Stimulated activated CD4-positive, alpha-beta T cell treated with anti-CD3 and anti-CD28 coated beads, Interleukin-4, amount 100 ng/mL, for 48 hours (primary cell): ENCODE measurements around the gene NAPB.
"Not testable (repeated sequence)": the region's sequence is repeated elsewhere in the genome, so short reads cannot be mapped to it uniquely, and the experiment has no call there.

ENCODE experiments used
- DNase-seq, 2 donors: peaks; one replicate each; pipeline ENCODE4 v3.0.0-alpha.2; 2020; ENCODE audit warnings: low read depth in 2 of 2

The NAPB gene

DNA sequence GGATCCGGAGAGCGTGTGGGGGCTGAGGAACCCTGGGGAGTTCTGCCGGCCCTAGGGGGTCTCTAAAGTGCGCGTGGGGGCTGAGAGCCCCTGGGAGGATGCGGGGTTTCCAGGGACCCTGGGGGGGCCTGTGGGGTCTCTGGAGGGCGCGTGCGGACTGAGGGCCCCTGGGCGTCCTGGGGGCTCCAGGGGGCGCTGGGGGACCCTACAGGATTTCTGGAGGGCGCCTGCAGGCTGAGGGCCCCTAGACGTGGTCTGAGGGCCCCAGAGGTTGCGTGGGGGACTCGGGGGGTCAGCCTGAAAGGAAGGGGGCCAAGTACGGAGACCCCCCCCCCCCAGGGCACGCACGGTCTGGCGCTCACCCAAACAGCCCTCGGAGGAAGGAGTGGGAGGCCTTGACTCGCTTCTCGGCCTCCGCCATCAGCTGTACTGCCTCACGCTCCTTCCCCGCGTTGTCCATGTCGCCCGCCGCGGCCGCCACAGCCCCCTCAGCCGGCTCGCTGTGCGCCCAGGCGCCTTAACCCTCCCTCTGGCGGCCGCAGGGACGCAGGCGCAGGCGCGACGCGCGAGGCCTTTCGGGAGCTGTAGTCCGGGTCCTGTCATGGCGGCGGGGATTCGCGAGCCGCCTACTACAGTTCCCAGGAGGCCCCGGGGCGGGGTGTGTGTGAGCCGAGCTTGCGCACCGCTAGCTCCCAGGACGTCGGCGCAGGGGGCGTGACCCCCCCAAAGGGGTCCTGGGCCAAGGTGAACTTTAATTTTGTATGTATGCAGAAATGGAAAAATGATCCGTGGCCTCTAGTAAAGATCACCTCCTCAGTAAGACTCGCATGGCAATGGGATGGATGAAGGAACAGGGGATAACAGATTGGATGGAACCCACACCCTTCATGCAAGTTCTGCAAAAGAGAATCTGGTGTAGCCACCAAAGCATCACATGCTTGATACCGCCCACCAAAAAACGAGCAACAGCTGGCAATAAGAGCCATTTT lies at the start of gene NAPB:
NAPB (minus strand) TSS at position 546 of the 989 bp plus-strand sequence; CDS start at position 460, 86 bp downstream.
- peak; percentile 85 to 91 for DNase-seq

DNA sequence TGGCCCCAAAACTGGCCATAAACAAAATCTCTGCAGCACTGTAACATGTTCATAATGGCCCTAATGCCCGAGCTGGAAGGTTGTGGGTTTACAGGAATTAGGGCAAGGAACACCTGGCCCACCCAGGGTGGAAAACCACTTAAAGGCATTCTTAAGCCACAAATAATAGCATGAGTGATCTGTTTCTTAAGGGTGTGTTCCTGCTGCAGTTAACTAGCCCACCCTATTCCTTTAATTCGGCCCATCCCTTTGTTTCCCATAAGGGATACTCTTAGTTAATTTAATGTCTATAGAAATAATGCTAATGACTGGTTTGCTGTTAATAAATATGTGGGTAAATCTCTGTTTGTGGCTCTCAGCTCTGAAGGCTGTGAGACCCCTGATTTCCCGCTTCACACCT lies 45.7 kb upstream of the NAPB start:
- DNase-seq = not testable (repeated sequence)

DNA sequence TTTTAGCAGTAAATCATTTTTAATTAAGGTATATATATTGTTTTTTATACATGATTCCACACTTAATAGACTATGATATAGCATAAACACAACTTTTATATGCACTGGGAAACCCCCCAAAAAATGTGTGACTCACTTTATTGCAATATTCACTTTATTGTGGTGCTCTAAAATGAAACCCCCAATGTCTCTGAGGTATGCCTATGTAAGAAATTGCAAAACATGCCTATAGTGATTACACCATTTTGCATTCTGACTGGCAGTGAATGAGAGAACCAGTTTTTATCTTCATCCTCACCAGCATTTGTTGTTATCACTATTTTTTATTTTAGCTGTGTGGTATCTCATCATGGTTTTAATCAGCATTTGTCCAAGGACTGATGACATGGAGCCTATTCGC lies 39.9 kb upstream of the NAPB start:
- DNase-seq = no peak

DNA sequence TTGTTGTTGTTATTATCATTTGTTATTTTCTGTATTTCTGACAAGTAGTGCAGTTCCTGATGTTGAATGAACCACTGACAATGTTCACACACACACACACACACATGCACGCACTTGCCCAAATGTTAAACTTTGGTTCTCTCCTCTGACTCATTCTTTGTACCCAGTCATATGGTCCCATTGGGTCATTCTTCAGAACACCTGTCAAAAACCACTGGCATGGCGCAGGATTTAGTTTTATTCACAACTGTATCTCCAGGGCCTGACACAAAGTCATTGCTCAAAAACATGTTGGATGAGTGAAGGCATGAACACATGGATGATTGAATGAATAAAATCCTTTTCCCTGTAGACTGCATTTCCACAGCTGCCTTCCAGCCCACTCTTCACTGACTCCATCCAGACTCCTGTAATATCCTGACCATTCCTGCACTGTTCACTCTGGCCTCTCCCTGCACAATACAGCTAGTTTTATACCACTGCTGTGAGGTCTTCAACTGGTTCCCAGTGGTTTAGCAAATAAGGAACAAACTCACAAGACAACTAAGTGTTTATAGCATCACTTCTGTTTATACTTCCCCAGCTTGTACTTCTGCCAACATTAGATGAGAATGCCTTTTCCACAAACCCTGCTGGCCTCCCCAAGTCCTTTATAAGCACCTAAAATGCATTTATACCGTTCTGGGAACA lies 38.3 kb upstream of the NAPB start:
- DNase-seq = no peak

DNA sequence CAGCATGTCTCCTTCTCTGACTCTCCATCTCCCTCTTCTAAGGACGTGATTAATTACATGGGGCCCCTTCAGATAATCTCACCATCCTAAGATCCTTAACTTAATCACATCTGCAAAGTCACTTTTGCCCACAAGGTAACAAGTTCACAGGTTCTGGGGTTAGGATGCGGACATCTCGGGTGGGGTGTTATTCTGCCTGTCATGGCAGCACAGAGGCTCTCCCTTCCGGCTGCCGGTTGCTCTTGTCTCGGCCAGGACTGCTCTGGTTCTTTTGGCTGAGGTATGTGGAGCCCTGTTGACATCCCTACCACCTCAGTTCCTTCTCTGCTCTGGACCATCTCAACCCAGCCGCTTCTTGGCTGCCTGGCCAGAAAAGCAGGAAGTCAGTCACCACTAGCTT lies 35.6 kb upstream of the NAPB start:
- no peak for DNase-seq

DNA sequence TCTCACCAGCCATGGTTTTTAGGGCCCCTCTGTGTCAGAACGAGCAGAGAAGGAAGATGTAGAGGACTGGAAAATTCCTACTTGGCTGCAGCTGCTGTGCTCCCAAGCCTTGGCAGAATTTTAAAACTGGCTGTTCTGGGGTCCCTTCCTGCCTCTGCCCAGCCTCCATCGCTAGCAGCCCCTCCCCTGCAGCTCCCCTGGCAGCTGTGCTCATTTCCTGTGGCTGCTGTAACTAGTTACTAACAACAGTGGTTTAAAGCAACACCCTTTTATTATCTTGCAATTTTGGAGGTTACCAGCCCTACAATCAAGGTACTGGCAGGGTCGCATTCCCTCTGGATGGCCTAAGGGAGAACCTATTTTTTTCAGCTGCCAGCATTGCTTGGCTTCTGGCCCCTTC lies 35.1 kb upstream of the NAPB start:
- DNase-seq = no peak

DNA sequence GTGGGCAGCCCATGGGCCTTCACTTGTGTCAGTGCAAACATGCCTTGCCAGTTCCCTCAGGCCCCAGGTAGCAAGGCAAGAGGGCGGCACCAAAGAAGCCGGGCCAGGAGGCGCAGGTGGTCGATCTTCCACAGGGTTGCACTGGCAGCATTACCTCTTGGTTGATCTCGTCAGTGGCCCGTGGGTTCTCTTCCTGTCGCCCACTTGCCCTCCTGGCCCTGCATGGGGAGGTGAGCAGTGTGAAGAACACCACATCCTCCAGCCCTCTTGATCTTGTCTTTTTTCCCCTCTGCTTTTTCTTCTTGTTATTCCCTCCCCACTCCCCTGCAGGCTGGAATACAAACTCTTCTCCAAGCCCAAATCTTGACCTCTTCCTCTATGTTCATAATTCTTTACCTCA lies 34.4 kb upstream of the NAPB start:
- no peak for DNase-seq

DNA sequence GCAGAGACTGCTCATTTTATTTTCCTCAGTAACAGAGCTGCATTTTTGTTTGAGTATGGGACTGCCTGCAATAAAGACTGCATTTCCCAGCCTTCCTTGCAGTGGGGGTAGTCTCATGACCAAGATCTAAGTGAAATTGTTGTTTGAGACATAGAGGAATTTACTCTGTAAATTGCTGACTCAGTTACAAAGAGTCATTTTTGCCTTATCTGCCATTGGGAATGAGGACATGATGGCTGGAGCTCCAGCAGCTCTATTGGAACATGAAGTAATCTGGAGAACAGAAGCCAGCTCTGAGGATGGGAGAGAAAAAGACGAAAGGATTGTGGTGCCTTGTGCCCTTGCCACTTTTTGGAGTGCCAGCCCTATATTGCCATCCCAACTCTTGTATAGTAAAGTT lies 33.5 kb upstream of the NAPB start:
- no peak for DNase-seq

DNA sequence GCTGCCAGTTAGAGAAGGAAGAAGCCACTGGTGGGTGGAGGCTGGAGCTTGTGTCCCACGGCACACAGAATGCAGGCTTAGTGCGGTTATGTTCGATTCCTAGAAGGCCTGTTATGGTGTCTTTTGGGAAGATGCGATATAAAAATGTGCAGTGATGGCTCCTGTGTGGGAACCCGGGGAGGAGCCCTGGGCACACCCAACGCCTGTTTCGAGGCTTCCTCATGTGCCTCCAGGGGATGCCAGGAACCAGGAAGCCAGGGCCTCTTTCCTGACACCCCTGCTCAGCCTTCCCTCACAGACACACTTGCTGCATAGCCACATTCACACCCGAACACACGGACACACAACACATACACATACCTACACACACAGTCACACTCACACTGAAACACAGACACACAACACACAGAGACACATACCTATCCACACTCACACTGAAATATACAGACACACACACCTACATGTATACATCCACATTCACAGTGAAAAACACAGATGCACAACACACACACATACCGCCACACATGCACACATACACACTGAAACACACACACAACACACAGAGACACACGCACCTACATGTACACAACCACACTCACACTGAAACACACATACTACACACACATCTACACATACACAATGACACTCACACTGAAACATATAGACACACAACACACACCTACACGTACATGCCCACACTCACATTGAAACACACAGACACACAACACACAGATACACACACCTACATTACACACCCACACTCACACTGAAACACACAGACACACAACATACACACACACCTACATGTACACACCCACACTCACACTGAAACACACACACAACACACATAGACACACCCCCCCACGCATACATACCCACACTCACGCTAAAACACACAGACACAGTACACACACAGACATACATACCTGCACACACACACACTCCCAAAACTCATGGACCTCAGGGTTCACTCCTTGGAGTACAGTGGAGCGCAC lies 32.6 kb upstream of the NAPB start:
- no peak for DNase-seq

DNA sequence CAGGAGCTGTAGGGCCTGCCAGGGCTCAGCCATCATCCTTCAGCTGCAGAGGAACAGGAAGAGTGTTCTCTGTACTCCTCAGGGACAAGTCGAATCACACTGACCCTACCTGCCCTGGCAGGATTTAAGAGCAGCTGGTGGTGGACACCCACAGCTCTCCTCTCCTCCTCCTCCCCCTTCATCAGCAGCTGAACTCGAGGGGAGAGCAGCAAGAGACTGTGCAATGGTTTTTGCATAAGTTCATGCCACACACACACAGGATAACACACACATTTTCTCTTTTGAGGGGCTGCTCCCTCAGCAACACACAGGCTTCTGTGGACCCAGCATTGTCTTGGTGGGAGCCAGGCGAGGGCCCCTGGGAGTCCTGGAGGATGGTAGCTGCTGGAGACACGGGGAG lies 31.5 kb upstream of the NAPB start, which contains the start of gene CST11:
CST11 (minus strand) TSS at position 101 of the 400 bp plus-strand sequence; CDS start at position 36, 65 bp downstream.
- no peak for DNase-seq

DNA sequence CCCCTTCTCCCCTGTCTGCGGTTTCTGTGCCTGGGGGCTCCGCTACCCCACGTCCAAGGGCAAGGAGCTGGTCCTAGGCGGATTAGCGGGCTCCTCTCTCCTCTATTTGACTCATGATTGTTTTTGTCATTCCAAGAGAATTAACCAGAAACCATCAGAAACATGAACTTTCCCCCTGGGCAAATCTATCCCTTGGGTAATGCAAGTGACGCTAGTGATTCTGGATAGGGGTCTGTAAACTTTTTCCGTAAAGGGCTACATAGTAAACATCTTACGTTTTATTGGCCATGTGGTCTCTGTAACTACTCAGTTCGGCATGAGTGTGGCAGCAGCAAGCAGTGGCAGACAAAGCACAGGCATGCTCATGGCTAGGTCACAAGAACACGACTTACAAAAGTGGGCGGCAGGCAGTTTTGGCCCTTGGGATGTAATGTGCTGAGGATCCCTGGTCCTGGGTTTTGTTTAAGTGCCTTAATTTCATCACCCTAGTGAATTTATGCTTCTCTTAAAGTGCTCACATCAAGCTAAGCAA lies 30.7 kb upstream of the NAPB start:
- no peak for DNase-seq

DNA sequence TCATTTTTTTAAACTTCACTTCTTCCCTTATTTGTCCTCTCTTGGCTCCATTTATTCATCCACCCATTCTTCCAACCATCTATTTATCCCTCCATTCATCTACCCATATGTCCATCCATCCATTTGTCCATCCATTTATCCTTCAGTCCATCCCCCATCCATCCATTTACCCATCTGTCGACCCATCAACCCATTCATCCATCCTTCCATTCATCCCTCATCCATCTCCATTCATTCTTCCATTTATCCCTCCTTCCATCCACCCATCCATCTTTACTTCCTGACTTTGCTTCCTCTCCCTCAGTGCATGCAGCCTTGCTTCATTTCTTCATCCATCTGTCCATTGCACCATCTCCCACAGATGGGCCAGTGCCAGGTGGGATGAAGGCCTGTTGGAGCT lies 29.6 kb upstream of the NAPB start:
- DNase-seq = no peak

DNA sequence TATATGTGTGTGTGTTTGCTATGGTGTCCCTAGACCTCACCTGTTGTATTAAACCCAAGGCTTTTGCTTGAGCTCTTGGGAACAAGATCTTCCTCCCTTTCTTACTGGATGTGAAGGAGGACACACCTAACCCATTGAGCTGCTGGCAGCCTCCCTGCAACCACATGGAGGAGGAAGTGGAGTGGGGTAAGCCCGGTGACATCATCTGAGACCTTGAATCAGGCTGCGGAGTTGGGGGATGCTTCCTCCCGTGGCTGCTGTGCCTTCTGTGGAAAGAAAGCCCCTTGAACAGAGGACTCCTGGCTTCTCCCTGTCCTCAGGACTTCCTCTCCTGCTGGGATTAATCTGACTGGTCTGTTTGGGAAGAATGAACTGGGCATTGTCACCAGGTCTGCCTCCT lies 28.1 kb upstream of the NAPB start:
- no peak for DNase-seq

DNA sequence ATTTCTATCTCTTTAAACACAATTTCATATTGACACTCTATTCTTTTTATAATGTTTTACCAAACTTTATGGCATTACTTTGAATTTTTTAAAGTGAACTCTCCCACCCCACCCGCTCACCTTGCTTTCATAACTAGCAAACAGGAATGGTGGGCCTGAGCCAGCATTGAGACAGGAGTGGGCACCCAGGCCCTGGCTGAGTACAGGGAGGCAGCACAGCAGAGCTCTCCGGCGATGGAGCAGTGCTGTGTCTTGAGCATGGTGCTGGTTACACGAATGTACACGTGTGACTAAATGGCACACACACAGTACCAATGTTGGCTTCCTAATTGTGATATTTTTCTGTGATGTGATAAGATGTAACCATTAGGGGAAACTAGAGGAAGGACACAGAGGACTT lies 26.9 kb upstream of the NAPB start:
- no peak for DNase-seq

DNA sequence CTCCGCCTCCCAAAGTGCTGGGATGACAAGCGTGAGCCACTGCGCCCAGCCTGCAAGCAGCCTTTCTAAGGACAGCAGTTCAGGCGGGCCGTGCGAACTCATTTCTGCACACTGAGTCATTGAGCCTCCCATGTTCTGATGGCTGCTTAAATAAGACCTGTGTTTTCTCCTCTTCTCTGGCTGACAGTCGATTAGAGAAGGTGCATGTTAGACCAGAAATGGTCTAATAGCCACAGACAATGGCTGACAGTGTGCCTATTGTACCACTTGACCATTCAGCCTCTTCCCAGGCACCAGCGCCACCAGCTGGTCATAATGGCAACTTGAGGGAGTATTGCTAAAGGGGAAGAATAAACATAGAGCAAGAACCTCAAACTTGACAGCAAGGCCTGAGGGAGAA lies 25.2 kb upstream of the NAPB start:
- DNase-seq = peak; percentile 17 to 36

DNA sequence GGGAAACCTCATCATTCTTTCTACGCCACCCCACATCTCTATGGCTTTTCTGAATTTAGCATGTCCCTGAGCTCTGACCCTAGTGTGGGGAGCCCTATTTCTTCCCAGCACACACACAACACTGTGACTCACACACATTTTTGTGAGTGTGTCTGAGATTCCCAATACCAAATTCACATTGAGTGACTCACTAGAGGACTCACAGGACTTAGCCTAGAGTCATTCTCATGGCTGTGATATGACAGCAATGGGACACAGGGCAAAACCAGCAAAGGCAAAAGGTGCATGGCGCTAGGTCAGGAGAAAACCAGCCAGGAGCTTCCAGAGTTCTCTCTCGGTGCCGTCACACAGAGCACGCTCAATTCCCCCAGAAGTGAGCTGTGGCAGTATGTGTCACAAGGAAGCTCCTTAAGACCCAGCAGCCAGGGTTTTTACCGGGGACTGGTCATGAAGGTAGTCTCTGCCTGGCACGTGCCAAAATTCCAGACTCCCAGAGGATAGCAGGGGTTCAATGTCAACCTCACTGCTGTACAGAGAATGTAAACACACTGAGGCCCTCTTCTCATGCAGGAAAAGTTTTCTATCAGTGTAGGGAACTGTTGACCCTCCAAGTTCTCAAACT lies 24.4 kb upstream of the NAPB start:
- no peak for DNase-seq

DNA sequence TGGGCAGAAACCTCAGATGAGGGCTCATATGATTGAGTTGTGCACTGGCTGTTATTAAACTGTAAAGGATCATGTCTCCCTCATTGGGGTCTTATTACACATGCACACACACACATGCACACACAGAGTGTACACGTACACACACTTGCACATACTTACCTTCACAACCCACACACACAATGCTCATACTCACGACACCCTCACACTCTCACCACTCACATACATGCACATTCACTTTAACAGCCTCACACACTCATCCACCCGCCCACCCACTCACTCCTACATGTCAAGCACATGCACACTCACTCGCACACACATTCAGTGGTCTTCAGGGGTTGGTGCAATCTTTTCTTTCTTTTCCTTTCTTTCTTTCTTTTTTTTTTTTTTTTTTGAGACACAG lies 23.6 kb upstream of the NAPB start:
- no peak for DNase-seq

DNA sequence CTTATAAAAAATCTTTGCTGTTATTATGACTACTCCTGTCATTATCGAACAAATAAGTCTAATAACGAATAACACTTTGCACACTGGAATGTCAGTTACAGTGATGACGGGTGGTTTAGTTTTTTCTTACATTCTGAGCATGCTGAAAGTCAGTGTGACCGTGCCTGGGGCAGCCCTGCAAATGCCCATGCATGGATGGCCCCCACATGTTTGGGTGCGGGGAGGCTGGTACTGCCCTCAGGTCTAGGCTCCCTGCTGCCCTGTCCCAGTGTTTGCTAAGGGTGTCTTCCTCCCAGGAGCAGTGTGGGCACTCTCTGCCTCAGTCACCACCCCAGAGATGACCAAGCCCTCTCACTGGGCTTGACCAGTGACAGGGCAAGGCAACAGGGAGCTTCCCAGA lies 21.1 kb upstream of the NAPB start:
- no peak for DNase-seq

DNA sequence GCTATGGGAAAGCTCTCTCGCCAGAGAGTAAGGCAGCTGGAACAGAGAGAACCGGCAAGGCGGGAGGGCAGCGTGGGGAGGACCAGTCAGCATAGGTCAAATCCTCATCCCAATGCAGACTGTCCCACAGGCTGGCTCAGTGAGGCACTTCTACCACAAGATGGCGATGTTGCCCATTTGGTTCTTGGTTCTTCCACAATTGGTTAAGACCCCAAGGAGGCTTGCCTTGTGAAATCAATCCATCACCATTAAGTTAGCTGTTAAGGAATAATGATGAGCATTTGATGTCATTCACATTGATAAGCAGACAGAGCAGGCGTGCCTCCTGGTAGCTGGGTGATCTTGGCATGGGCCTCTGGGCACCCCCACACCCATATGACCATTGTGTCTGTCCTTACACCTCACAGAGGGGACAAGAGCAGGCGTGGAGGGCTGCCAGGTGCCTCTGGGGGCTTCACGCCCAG lies 20.6 kb upstream of the NAPB start:
- DNase-seq = peak; percentile 42 to 52

DNA sequence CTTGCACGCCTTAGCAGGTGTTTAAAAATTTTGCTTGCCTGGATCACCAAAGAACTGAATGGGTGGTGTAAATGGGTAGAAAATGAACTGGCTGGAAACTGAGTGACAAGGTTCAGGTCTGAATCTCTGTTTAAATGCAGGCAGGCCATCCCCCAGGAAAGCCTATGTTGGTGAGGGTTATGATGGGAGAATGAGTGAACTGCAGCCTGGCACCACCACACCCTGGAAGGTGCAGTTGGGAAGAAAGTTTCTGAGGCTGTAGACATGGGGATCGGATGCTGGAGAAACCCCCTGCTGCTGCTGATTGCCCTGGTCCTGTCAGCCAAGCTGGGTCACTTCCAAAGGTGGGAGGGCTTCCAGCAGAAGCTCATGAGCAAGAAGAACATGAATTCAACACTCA lies 18.7 kb upstream of the NAPB start:
- DNase-seq = no peak

DNA sequence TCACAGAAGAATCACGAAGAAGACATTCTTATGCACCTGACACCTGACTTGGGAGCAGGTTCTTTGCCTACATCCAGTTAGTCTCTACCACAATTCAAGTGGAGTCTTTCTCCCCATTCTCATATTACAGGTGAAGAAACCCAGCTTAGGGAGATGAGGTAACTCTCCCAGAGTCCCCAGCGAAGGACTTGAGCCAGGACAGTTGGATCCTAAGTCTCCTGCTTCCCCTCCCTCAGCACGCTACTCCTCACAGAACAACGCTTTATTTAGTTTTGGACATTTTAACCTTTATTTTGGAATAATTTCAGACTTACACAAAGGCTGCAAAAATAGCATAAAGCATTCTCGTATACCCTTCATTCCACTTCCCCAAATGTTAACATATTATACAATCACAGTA lies 17.4 kb upstream of the NAPB start:
- DNase-seq = no peak
